AG08395 (cell line): ENCODE data around the gene CNNM2.
"Not testable (repeated sequence)": the region's sequence is repeated elsewhere in the genome, so short reads cannot be mapped to it uniquely, and the experiment has no call there.

ENCODE experiments used
- DNase-seq: peaks from one replicate; pipeline ENCODE4 v3.0.0; 2012; ENCODE audit warnings: mixed read lengths, low spot score

The CNNM2 gene

GRCh38 chr10:102967123-102967522 is 49.0 kb downstream of the CNNM2 start:
- DNase-seq, result no peak

GRCh38 chr10:102970562-102971340 is 52.7 kb downstream of the CNNM2 start:
- peak; percentile 9 for DNase-seq

- peak; percentile 34 for DNase-seq
Measured at GRCh38 chr10:102975483-102976379, 57.6 kb downstream of the CNNM2 start.

GRCh38 chr10:102976380-102976726 is 58.3 kb downstream of the CNNM2 start:
- not testable (repeated sequence) for DNase-seq

GRCh38 chr10:102982296-102982695 is 64.2 kb downstream of the CNNM2 start:
- DNase-seq, result no peak

- no peak for DNase-seq
Measured at GRCh38 chr10:102984086-102984485, 66.0 kb downstream of the CNNM2 start.

GRCh38 chr10:102985811-102986210 is 67.7 kb downstream of the CNNM2 start:
- DNase-seq, result no peak

GRCh38 chr10:102988404-102989314 is 70.6 kb downstream of the CNNM2 start:
- no peak for DNase-seq

- DNase-seq, result no peak
Measured at GRCh38 chr10:102994531-102995295, 76.6 kb downstream of the CNNM2 start.

- no peak for DNase-seq
Measured at GRCh38 chr10:102996876-102997275, 78.8 kb downstream of the CNNM2 start.

GRCh38 chr10:102997998-102998397 is 79.9 kb downstream of the CNNM2 start:
- DNase-seq, result no peak

GRCh38 chr10:102998399-102998907 is 80.4 kb downstream of the CNNM2 start:
- DNase-seq, result no peak

GRCh38 chr10:103000050-103000449 is 82.0 kb downstream of the CNNM2 start:
- not testable (repeated sequence) for DNase-seq

- DNase-seq, result no peak
Measured at GRCh38 chr10:103007017-103007416, 88.9 kb downstream of the CNNM2 start.

GRCh38 chr10:103013416-103013815 is 95.3 kb downstream of the CNNM2 start:
- no peak for DNase-seq

- DNase-seq, result no peak
Measured at GRCh38 chr10:103019425-103019824, 101.3 kb downstream of the CNNM2 start.

- DNase-seq, result no peak
Measured at GRCh38 chr10:103021150-103021899, 103.2 kb downstream of the CNNM2 start.

GRCh38 chr10:103021900-103022293 is 103.8 kb downstream of the CNNM2 start:
- no peak for DNase-seq

GRCh38 chr10:103025696-103026095 is 107.6 kb downstream of the CNNM2 start:
- no peak for DNase-seq

GRCh38 chr10:103038570-103038969 is 120.5 kb downstream of the CNNM2 start:
- no peak for DNase-seq
